Coronary artery (tissue), 2 donors: ENCODE results near the gene AHNAK2.
"Not testable (repeated sequence)": the region's sequence is repeated elsewhere in the genome, so short reads cannot be mapped to it uniquely, and the experiment has no call there.

Experiments used
- DNase-seq: peaks from one replicate; pipeline ENCODE4 v3.0.0-alpha.2; 2017; ENCODE audit warnings: low spot score
- H3K27ac ChIP-seq, 2 donors: fragments of 200-600 bp; sonication (generic); one replicate each; pipeline ENCODE4 v1.5.1; 2016 to 2019
- H3K4me3 ChIP-seq: fragments of 200-600 bp; sonication (generic); 2 replicates; pipeline ENCODE4 v1.5.1; 2016; ENCODE audit warnings: mild to moderate bottlenecking, moderate library complexity
- CTCF ChIP-seq: fragments of 200-600 bp; sonication (generic); IDR thresholded peaks from one replicate; pipeline ENCODE4 v1.5.1; 2019; ENCODE audit warnings: antibody characterized with exemption

AHNAK2 gene

GRCh38 chr14:104950021-104950420 lies 28.2 kb downstream of the AHNAK2 start:
- no peak for DNase-seq
- Histone ChIP-seq H3K4me3 (no peak overlapping the region), H3K27ac (no peak overlapping the region)
- no peak for TF ChIP-seq CTCF

GRCh38 chr14:104949406-104949955 lies 28.7 kb downstream of the AHNAK2 start:
- DNase-seq, H3K4me3 ChIP-seq, H3K27ac ChIP-seq: not testable (repeated sequence)

GRCh38 chr14:104948736-104949031 lies 29.5 kb downstream of the AHNAK2 start:
- Histone ChIP-seq H3K27ac (no peak overlapping the region), H3K4me3 (no peak overlapping the region)
- TF ChIP-seq CTCF = no peak
- no peak for DNase-seq

GRCh38 chr14:104947881-104948735 lies 30.1 kb downstream of the AHNAK2 start:
- not testable (repeated sequence) for DNase-seq, H3K4me3 ChIP-seq, H3K27ac ChIP-seq

- DNase-seq, H3K27ac ChIP-seq, H3K4me3 ChIP-seq: not testable (repeated sequence)
These were observed 31.0 kb downstream of the AHNAK2 start for GRCh38 chr14:104947201-104947600.

- H3K4me3 ChIP-seq, DNase-seq, H3K27ac ChIP-seq: not testable (repeated sequence)
These were observed 31.9 kb downstream of the AHNAK2 start for GRCh38 chr14:104945986-104946965.

- not testable (repeated sequence) for H3K27ac ChIP-seq
These were observed 32.9 kb downstream of the AHNAK2 start for GRCh38 chr14:104945266-104945665.

GRCh38 chr14:104944436-104945205 lies 33.6 kb downstream of the AHNAK2 start:
- not testable (repeated sequence) for H3K27ac ChIP-seq, H3K4me3 ChIP-seq, DNase-seq

More at GRCh38 chr14:104945266-104945665, 32.9 kb downstream of the AHNAK2 start:
- DNase-seq, H3K4me3 ChIP-seq: not testable (repeated sequence)

- DNase-seq, H3K27ac ChIP-seq, H3K4me3 ChIP-seq: not testable (repeated sequence)
These were observed 34.2 kb downstream of the AHNAK2 start for GRCh38 chr14:104944016-104944308.

GRCh38 chr14:104943216-104944015 lies 34.8 kb downstream of the AHNAK2 start:
- DNase-seq, H3K4me3 ChIP-seq, H3K27ac ChIP-seq: not testable (repeated sequence)
